ENCODE data around the gene PAX2.

The PAX2 gene

GRCh38 chr10:100784126-100784525, 38.7 kb downstream of the PAX2 start:
- DNase-seq, result no peak

- no peak for DNase-seq
These were observed 41.2 kb downstream of the PAX2 start for GRCh38 chr10:100786591-100786990.

GRCh38 chr10:100788002-100788903, 42.9 kb downstream of the PAX2 start:
- DNase-seq, result no peak

- no peak for DNase-seq
These were observed 45.4 kb downstream of the PAX2 start for GRCh38 chr10:100790761-100791208.

- DNase-seq, result no peak
These were observed 46.1 kb downstream of the PAX2 start for GRCh38 chr10:100791369-100792058.

- no peak for DNase-seq
These were observed 47.2 kb downstream of the PAX2 start for GRCh38 chr10:100792574-100792973.

- DNase-seq, result no peak
These were observed 47.7 kb downstream of the PAX2 start for GRCh38 chr10:100793055-100793454.

- no peak for DNase-seq
These were observed 54.5 kb downstream of the PAX2 start for GRCh38 chr10:100799881-100800280.

GRCh38 chr10:100800931-100801330, 55.5 kb downstream of the PAX2 start:
- DNase-seq, result no peak

GRCh38 chr10:100802196-100802595, 56.8 kb downstream of the PAX2 start:
- no peak for DNase-seq

GRCh38 chr10:100802607-100803006, 57.2 kb downstream of the PAX2 start:
- DNase-seq, result no peak

- DNase-seq, result no peak
These were observed 58.1 kb downstream of the PAX2 start for GRCh38 chr10:100803492-100803891.

GRCh38 chr10:100803908-100804307, 58.5 kb downstream of the PAX2 start:
- DNase-seq, result no peak

GRCh38 chr10:100805543-100806355, 60.4 kb downstream of the PAX2 start:
- no peak for DNase-seq

- no peak for DNase-seq
These were observed 60.9 kb downstream of the PAX2 start for GRCh38 chr10:100806356-100806645.

GRCh38 chr10:100807241-100807951, 62.0 kb downstream of the PAX2 start:
- DNase-seq, result peak in 2 of 56 donors; percentile 3 to 4

- DNase-seq, result no peak
These were observed 63.5 kb downstream of the PAX2 start for GRCh38 chr10:100808876-100809275.

GRCh38 chr10:100810091-100810834, 64.9 kb downstream of the PAX2 start:
- DNase-seq, result no peak

GRCh38 chr10:100810835-100811116, 65.4 kb downstream of the PAX2 start:
- no peak for DNase-seq

- DNase-seq, result no peak
These were observed 65.9 kb downstream of the PAX2 start for GRCh38 chr10:100811261-100811660.
